ENCODE data around the gene OTOP2.

The OTOP2 gene

DNA sequence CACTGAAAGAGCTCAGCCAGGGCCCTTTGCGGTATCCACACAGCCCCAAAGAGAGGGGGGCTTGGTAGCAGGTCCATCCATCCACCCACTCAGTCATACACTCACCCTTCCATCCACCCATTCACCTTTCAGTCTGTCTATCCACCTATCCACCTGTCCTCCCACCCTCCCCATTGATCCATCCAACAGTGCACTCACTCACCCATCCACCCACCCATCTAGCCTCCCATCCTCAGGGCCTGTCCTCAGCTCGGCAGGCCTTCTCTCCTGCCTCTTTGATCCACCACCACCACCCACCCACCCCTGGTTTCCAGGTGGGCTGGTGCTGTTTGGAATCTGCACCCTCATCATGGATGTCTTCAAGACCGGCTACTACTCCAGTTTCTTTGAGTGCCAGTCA, 1.2 kb downstream of the OTOP2 start:
- FAIRE-seq: no peak

DNA sequence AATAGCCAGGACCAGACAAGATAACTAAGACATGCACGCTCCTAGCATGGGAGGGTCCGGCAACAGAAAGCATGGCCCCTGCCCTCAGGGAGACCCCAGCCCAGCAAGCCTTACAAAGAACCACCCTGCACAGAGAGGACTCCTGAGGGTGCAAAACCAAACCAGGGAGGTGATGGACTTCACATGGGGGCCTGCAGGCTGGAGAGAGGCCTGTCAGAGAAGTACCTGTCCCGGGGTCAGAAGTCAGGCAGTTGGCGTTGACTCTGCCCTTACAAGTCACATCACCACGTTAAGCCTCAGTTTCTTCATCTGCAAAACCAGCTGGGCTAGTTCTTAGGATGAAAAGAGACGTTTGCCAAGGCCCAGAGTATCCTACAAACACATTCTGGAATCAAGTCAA, 4.7 kb downstream of the OTOP2 start:
- no peak for FAIRE-seq

DNA sequence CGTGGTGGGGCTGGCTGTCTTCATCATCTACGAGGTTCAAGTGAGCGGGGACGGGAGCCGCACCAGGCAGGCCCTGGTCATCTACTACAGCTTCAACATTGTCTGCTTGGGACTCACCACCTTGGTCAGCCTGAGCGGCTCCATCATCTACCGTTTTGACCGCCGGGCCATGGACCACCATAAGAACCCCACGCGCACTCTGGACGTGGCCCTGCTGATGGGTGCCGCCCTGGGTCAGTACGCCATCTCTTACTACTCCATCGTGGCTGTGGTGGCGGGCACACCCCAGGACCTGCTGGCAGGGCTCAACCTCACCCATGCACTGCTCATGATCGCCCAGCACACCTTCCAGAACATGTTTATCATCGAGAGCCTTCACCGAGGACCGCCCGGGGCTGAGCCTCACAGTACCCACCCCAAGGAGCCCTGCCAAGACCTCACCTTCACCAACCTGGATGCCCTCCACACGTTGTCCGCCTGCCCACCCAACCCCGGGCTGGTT, 6.5 kb downstream of the OTOP2 start:
- FAIRE-seq: no peak

DNA sequence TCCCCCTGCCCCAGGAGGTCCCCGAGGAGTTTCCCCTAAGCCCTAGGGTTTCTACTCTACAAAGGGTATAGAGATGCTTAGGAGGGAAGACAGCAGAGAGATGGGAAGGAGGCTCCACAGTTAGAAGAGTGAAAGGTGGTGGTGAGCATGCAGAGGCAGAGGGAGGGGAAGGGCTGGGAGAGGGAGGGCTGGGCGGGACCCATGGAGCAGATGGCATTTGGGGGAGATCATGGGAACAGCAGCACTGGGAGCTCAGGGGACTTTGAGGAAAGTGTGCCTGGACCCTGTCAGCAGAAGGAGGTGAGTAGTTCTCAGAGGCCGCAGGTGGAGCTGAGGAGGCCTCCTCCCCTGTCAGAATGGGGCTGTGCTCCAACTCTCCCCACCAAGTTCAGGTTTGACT, 11.0 kb downstream of the OTOP2 start:
- FAIRE-seq: no peak

DNA sequence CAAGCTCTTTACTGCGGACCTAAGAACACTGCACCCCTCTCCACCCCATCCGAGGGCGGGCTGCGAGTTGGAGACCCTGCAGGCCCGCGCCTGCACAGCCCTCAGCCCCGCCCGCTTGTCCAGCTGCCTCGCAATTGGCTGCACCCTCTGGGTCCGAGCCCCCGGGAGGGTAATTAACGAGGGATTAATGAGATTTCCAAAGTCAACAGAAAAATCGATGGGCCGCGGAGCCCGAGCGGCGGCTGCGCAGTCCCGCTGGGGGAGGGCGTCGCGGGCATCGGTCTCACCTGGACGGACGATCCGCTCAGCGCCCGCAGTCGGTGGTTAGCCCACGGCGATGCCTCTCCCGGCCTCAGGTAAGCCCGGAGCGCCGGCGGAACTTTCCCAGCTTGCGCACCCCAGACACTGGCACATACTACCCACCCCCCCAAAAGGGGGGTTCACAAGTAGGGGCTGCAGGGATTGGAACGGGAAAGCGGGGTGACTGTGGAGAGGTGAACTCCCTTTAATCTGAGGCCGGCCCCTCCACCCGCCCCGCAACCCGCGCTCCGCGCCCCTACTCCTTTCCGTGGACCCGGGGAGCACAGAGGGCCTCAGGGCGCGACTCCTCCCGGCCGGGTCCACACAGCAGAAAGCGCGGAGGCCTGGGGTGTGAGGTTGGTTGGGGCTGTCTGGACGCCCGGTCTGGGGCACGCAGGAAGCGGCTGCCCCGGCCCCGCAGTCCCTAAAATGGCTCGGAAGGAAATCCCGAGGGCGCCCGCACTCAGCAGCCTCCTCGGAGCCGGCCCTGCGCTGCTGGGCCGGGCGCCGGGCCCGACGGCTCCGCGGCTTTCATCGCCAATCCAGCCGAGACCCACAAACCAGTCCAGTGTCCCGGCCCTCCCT, 11.8 kb downstream of the OTOP2 start, which contains the start of gene OTOP3:
TSS of gene OTOP3 (plus strand) at position 314 of the 885 bp plus-strand sequence. CDS start at position 338, 24 bp downstream.
- FAIRE-seq: no peak

DNA sequence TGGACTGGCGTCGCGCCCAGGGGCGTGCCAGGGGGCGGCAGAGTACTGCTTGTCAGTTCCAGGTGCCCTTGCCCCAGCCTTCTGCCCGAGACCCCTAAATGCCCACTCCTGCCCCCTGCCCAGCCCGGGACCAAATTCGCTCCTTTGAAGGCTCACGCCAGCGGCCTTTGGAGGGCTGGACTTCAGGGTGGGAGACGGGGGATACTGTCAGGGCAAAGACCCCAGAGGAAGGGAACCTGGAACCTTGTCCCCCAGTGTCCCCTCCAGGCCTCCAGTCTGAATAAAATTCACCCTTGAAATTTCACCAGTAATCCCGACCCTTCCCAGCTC, 12.4 kb downstream of the OTOP2 start:
- no peak for FAIRE-seq

DNA sequence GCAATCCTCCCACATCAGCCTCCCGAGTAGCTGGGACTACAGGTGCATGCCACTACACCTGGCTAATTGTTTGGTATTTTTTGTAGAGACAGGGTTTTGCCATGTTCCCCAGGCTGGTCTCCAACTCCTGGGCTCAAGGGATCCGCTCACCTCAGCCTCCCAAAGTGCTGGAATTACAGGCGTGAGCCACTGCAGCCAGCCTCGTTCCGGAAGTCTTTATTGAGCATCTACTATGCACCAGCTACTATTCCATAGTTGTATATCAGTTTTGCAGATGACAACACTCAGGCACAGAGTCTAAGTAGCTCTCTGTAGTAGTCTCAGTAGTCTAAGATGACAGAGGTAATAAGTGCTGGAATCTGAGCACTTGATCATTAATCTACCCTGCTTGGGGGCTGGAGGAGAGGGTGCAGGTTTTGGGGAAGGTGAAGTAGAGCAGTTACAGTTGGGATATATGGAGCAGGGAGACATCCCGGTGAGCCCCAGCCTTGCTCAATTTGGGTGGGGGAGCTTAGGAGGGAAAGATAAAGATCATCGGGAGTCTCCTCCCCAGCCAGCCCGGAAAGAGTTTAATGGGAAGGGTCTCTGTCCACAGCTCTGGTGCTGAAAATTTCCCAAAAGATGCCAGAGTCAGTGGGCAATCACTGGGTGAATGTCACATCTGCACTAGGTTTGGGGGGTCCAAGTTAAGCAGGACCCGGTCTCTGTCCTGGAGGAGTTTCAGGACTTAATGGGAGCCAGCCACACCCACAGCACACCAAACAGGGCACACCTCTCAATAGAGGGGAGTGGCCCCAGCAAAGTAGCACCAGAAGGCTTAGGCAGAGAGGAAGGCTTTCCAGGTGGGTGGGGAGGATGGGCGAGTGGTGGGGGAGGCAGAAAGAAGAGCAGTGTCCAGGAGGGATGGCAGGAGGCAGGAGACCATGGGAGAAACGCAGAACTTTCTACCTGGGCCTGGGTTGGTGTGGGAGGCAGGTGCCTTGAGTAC, 13.3 kb downstream of the OTOP2 start:
- no peak for FAIRE-seq

DNA sequence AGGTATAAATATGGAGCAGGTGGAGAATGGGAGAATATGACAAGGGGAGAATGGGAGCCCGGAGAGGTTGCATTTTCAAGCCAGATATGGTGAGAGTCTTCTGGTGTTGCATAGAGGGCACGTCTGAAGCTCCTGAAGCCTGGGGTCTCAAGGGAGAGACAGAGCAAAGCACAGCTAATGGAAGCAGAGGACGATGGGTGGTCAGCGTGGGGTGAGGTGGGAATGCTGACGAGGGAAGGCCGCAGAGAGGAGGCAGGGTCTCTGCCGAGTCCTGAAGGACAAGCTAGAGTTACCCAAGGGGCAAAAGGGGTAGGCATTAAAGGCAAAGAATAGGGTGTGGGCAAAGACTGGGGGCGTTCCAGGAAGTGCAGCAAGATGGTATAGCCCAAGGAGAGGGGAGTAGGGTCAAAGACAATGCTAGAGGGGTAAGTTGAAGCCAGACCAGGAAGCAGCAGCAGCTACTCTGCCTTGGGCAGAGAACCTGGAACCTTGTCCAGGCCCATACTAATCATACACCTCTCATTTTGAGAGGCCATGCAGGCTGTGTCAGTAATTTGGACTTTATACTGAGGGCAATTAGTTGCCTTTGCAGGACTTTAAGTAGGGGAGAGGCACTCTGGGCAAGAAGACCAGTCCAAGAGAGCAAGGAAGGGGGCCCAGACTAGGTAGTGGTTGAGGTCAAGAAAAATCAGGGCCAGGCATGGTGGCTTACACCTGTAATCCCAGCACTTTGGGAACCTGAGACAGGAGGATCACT, 14.3 kb downstream of the OTOP2 start:
- no peak for FAIRE-seq

DNA sequence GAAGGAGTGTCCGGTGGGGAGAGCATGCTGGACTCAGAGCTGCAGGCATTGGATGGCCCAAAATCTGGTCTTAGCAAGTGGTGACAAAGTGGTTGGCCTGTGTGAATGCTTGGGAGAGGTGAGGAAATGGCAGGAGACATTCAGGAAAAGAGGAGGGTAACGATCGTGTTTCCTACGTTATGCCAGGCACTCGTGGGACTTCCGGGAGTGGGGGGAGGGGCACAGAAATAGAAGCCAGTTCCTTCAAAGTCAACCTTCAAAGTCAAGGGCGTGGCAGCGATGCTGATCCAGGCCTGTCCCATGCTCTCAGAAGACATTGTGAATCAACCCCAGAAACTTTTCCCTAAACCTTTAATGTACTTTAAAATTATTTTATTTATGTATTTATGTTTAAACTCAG, 15.5 kb downstream of the OTOP2 start:
- no peak for FAIRE-seq

DNA sequence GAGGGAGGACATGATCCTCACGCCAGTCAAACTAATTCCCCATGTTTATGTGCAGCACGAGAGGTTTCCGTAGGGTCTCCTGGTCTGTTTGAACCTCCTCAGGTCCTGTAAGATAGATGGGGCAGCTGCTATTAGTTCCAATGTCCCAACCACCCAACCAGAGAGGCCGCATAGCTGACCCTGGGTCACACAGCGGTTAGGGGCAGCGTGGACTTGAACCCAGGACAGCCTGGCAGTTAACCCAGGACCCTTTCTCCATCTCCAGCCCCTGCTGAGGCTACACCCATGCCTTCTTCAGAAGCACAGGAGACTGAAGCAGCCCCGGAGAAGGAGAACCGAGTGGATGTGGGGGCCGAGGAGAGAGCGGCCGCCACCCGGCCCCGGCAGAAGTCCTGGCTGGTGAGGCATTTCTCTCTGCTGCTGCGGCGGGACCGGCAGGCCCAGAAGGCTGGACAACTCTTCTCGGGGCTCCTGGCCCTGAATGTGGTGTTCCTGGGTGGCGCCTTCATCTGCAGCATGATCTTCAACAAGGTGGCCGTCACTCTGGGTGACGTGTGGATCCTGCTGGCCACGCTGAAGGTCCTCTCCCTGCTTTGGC, 17.2 kb downstream of the OTOP2 start:
- FAIRE-seq: no peak

DNA sequence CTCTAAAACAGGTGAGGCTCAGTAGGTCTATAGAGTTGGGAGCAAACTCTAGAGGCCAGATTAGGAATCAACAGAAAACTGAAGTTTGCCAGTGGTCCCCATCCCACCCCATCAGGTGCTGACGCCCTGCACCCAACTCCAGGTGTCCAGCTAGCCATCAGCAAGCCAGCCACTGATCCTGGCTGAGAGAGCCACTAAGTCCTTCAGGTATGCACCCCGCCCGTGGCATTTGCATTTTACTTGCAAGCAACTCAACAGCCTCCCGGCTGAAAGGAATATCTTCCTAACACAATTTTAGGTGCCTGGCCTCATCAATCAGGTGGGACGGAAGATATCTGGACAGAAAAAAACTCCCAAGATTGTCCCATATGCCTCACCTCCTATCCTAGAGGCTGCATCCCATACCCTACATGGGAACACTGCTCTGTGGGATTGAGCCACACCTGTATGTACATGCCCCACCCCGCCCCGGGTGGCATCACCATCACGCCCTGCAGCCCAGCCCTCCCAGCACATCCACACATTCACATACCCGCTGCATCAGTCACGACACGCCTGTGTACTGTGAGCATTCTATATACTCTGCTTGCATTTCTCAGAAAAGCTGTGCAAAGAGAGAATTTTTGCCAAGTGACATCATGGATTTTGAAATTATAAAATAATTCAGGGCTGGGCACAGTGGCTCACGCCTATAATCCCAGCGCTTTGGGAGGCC, 19.9 kb downstream of the OTOP2 start:
- FAIRE-seq: no peak

DNA sequence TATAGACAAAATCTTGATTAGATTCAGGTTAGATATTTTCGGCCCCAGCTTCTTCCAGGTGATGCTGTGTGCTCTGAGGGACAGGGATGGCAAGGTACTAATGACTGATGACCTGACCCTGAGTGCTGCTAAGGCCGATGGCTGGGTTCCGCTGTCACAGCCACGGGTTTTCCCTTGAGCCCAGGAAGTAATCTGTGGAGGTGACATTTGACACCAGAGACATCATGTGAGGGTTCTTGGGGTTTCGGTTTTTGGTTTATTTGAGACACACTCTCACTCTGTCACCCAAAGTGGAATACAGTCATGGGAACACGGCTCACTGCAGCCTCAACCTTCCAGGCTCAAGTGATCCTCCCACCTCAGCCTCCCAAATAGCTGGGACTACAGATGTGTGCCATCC, 21.5 kb downstream of the OTOP2 start:
- no peak for FAIRE-seq

DNA sequence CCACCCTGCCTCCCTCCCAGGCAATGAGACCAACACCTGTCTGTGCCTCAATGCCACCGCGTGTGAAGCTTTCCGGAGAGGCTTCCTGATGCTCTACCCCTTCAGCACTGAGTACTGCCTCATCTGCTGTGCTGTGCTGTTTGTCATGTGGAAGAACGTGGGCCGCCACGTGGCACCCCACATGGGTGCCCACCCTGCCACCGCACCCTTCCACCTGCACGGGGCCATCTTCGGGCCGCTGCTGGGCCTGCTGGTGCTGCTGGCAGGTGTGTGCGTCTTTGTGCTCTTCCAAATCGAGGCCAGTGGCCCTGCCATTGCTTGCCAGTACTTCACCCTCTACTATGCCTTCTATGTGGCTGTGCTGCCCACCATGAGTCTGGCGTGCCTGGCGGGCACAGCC, 22.6 kb downstream of the OTOP2 start:
- no peak for FAIRE-seq

DNA sequence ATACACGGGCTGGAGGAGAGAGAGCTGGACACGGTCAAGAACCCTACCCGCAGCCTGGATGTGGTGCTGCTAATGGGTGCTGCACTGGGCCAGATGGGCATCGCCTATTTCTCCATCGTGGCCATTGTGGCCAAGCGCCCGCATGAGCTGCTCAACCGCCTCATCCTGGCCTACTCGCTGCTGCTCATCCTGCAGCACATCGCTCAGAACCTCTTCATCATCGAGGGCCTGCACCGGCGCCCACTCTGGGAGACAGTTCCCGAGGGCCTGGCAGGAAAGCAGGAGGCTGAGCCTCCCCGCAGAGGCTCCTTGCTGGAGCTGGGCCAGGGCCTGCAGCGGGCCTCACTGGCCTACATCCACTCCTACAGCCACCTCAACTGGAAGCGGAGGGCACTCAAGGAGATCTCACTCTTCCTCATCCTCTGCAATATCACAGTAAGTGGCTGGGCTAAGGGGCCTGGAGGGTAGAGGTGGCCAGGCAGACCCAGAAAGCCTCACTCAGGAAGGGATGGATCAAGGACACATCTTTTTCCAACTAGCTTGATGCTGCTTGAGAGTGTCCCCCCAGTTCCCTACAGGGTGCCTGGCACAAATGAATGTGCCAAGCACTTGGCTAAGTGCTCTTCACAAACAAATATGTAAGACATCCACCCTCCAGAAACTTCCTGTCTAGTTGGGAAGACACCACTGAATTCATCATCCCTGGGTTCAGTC, 23.1 kb downstream of the OTOP2 start:
- FAIRE-seq: no peak

DNA sequence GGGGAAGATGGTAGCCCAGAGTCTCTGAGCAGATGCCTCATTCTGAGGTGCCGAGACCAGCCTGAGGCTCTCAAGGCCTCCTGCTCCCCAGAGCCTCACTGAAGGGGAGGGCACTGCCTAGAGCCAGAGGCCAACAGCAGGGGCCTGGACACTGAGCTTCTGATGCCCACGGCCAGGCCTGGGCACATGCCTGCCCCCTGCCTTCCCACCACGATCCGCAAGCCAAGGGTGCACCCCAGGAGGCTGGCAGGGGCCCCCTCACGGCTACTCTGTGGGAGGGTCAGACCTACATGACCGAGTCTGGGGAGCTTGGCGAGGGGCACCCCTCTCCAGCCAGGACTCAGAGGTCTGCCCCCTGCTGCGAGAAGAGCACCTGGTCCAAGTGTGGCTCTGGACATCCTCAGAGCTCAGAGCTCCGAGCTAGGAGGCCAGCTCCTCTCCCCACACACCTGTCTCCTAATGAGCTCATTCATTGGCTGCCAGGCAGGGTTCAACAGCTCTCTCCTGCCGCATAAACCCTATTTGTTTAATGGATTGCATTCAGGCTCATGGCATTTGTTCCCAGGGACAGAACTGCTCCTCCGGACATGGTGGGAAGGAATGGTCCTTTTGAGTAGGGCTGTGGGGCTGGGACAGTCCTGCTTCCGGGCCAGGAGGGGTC, 25.5 kb downstream of the OTOP2 start:
- no peak for FAIRE-seq

DNA sequence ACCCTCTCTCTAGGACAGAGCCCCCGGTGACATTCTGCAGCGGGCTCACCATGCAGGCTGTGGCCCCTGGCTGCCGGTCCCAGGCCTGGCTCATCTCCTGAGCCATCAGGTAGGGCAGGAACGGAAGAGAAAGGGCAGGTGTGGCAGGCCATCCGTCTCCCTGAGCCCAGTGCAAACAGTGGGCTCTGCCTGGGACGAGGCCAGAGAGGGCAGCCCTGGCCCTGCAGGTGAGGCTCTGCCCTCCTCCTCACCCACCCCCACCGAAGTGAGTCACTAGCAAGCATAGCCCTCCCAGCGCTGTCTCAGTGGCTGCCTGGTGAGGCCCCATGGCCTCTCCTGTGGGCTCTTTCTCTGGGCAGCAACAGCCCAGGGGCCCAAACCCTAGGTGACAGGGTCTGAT, 26.1 kb downstream of the OTOP2 start:
- FAIRE-seq: no peak

DNA sequence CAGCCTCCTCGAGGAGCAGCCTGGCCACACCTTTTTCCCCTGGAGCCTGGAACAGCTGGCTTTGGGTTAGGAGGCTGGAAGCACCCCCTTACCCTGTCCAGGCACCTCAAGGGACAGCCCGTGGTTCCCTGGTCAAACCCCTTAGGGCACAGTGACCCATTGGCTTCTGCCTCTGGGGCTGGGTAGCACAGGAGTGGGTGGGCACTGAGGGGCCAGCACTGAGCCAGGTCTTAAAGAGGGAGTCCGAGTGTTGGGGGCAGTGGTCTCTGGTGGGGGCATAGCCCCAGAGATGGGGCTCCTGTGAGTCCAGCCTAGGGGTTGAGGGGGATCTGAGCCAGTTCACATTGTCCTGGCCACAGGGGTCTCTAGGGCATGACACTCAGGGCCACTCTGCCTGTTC, 27.0 kb downstream of the OTOP2 start:
- FAIRE-seq: no peak

DNA sequence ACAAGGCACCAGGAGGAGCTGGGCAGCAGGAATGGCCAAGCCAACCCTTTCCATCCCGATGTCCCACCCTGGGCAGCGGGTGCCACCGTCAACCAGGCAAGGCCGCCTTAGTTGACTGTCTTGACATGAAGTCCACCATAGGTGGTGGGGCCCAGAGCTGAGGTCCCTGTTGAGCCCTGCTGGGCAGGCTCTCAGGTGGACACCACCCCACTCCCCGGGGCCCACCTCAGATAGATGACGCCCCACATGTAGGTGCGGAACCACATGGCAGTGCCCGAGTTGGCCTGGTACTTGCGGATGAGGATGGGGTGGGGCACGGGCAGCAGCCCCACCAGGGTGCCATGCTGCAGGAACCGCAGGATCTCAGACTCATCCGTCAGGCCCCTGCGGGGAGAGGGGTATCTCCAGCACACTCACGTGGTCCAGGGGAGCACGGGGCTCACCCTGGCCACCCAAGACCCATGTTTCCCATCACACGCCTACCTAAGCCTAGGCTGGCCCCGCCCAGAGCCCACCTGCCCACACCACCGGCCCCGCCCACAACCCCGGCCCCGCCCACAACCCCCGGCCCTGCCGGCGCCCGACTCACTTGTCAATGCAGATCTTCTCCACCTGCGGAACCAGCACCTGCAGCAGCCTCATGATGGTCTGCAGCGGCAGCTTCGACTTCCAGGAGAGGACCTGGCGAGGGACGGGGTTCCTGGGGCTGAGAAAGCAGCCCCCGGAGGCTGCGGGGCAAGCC, 27.8 kb downstream of the OTOP2 start:
- FAIRE-seq: no peak

DNA sequence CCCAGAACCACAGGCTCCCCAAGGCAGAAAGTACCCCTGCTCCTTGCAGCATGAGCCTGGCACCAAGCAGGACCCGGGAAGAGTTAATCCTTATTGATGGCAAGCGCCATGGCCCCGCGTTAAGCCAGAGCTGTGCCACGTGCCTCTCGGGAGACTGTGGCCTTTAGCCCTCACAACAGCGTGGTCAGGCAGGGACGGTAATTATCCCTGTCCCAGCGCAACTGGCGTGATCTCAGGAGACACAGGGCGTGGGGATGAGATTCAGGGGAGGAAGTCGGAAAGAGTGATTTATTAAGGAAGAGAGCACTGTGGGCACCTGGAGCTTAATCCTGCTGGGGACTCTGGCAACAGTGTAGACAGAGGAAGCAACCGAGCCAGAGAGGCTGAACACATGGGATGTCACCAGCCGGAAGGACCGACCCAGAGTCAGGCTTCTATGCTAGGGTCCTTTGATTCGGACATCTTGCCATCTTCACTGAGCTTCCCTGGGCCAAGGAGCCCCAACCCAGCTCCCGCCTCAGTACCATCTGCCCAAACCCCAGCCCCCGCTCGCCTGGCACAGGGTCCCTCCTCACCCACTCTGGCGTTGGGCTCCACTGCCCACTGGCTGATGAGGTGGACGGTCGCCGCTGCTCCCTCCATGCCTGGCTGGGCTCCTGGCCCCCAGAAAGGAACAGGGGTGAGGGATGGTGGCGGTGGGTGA, 28.5 kb downstream of the OTOP2 start:
- FAIRE-seq: no peak

Measured in TTC549 (cell line).